Uterus (tissue), 4 donors: ENCODE results near the gene SLC36A1. TPM values are rescaled to one million over a fixed set of nuclear protein-coding genes. Genes with fewer than 3 reads are reported as not detected.
A peak's percentile ranks its signal among the peaks of the same experiment; 100 is the strongest.

Experiments
- DNase-seq, 2 donors: peaks; one replicate each; pipeline ENCODE4 v3.0.0-alpha.2; 2019 to 2020
- H3K27ac ChIP-seq, 2 donors: fragments of 200-600 bp; sonication (generic); 1 replicate in 1 of 2; 2 replicates in 1 of 2; pipeline ENCODE4 v1.5.1; 2016 to 2018
- H3K27me3 ChIP-seq, 2 donors: fragments of 200-600 bp; sonication (generic); one replicate each; pipeline ENCODE4 v1.5.1; 2018 to 2019; ENCODE audit warnings: control low read depth in 1 of 2
- H3K36me3 ChIP-seq, 2 donors: fragments of 200-600 bp; sonication (generic); one replicate each; pipeline ENCODE4 v1.5.1; 2019; ENCODE audit warnings: control low read depth in 1 of 2
- H3K4me1 ChIP-seq, 2 donors: fragments of 200-600 bp; sonication (generic); one replicate each; pipeline ENCODE4 v1.5.1; 2018 to 2019; ENCODE audit warnings: control low read depth in 1 of 2
- H3K4me3 ChIP-seq, 2 donors: fragments of 200-600 bp; sonication (generic); 1 replicate in 1 of 2; 2 replicates in 1 of 2; pipeline ENCODE4 v1.5.1; 2018 to 2019; ENCODE audit warnings: mild to moderate bottlenecking in 1 of 2
- H3K9me3 ChIP-seq, 2 donors: fragments of 200-600 bp; sonication (generic); one replicate each; pipeline ENCODE4 v1.5.1; 2019; ENCODE audit warnings: control low read depth in 1 of 2
- CTCF ChIP-seq, 4 experiments: fragments of 200-600 bp in 2 of 4; fragments of 450-650 bp in 2 of 4; sonication (generic) in 2 of 4; IDR thresholded peaks; one replicate each; pipeline ENCODE4 v1.5.1; 2016 to 2019; ENCODE audit warnings: antibody characterized with exemption in 4 of 4, mild to moderate bottlenecking in 2 of 4, moderate library complexity in 1 of 4
- POLR2A ChIP-seq, 2 donors: fragments of 450-650 bp; IDR thresholded peaks; one replicate each; pipeline ENCODE4 v1.6.1; 2016; ENCODE audit warnings: antibody characterized with exemption in 2 of 2, mild to moderate bottlenecking in 1 of 2, moderate library complexity in 1 of 2
- intact Hi-C: fragments of 100-400 bp; cut with DNase I; formaldehyde crosslinking; loops from one replicate; pipeline ENCODE4 v1.15.1; 2023; ENCODE audit warnings: low total_unique reads
- total RNA-seq, 4 donors: library from RNA; depleted of rRNA in 3 of 4; stranded (reverse); fragments of >200 nt in 3 of 4; gene quantifications; one replicate each; pipeline versions ENCODE4 v1.1.0 to v1.2.4, GENCODE V29; 2014 to 2023
- donor health status: DM: yes; HTN: yes; CAD: no.

Gene SLC36A1
- total RNA-seq, 4 donors from 2014 or later, result 5.0 to 10.1 (median 5.8) TPM

GRCh38 chr5:151448038-151448985 is 909 bp downstream of the SLC36A1 start:
- Histone ChIP-seq H3K4me3 (peak overlapping the region; percentile 43 to 75), H3K4me1 (no peaks in the 10 kb centered on the region), H3K36me3 (no peaks in the 10 kb centered on the region), H3K27me3 (no peaks in the 10 kb centered on the region), H3K27ac (peak overlapping the region; percentile 53 to 59), H3K9me3 (no peaks in the 10 kb centered on the region)
- DNase-seq, result peak; percentile 14 to 17
- TF ChIP-seq CTCF (IDR thresholded peaks at IDR 0.05) (no peak), POLR2A (IDR thresholded peaks at IDR 0.05) (no peak)
- intact Hi-C loops, result loop anchor here (5.0 to 10.0 kb wide), 3 partner anchors 59 to 296 kb away; no protein-coding TSS in a partner anchor

- DNase-seq, result no peak
- TF ChIP-seq CTCF (IDR thresholded peaks at IDR 0.05) (no peak), POLR2A (IDR thresholded peaks at IDR 0.05) (no peak)
- intact Hi-C loops, result loop anchor here (5.0 to 10.0 kb wide), 3 partner anchors 58 to 296 kb away; no protein-coding TSS in a partner anchor
- Histone ChIP-seq H3K9me3 (no peaks in the 10 kb centered on the region), H3K27ac (no peak overlapping the region), H3K36me3 (no peaks in the 10 kb centered on the region), H3K4me1 (no peaks in the 10 kb centered on the region), H3K4me3 (no peak overlapping the region), H3K27me3 (no peaks in the 10 kb centered on the region)
Observed at GRCh38 chr5:151449297-151449696, 1.9 kb downstream of the SLC36A1 start.

DNA sequence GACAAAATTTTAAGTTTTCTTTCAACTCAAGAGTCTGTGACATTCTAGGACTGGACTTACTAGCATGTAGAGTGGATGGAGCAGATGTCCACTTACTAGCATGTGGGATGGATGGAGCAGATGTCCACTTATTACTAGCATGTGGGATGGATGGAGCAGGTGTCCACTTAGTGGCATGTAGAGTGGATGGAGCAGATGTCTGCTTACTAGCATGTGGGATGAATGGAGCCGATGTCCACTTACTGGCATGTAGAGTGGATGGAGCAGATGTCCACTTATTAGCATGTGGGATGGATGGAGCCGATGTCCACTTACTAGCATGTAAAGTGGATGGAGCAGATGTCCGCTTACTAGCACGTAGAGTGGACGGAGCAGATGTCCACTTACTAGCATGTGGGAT is 2.4 kb downstream of the SLC36A1 start:
- Histone ChIP-seq H3K9me3 (no peaks in the 10 kb centered on the region), H3K36me3 (no peaks in the 10 kb centered on the region), H3K27me3 (no peaks in the 10 kb centered on the region), H3K4me3 (no peak overlapping the region), H3K27ac (no peak overlapping the region), H3K4me1 (no peaks in the 10 kb centered on the region)
- intact Hi-C loops, result loop anchor here (5.0 to 10.0 kb wide), 3 partner anchors 57 to 295 kb away; no protein-coding TSS in a partner anchor
- no peak for TF ChIP-seq CTCF (IDR thresholded peaks at IDR 0.05)
- no peak for TF ChIP-seq POLR2A (IDR thresholded peaks at IDR 0.05)
- DNase-seq, result no peak

- TF ChIP-seq CTCF (IDR thresholded peaks at IDR 0.05) (no peak), POLR2A (IDR thresholded peaks at IDR 0.05) (no peak)
- H3K4me1 ChIP-seq, result no peaks in the 10 kb centered on the region
- DNase-seq, result no peak
- H3K27ac ChIP-seq, result no peak overlapping the region
- H3K4me3 ChIP-seq, result no peak overlapping the region
- no peaks in the 10 kb centered on the region for H3K36me3 ChIP-seq
- intact Hi-C loops, result no loop called here
- H3K9me3 ChIP-seq, result no peaks in the 10 kb centered on the region
- H3K27me3 ChIP-seq, result no peaks in the 10 kb centered on the region
Observed at GRCh38 chr5:151450605-151451004, 3.2 kb downstream of the SLC36A1 start.
